NCI-H510A (cell line): Measurements from ENCODE around the gene TBC1D24.

Experiments
- DNase-seq: peaks from one replicate; lab custom pipeline; 2025; lab: John Stamatoyannopoulos, UW

TBC1D24 gene

DNA sequence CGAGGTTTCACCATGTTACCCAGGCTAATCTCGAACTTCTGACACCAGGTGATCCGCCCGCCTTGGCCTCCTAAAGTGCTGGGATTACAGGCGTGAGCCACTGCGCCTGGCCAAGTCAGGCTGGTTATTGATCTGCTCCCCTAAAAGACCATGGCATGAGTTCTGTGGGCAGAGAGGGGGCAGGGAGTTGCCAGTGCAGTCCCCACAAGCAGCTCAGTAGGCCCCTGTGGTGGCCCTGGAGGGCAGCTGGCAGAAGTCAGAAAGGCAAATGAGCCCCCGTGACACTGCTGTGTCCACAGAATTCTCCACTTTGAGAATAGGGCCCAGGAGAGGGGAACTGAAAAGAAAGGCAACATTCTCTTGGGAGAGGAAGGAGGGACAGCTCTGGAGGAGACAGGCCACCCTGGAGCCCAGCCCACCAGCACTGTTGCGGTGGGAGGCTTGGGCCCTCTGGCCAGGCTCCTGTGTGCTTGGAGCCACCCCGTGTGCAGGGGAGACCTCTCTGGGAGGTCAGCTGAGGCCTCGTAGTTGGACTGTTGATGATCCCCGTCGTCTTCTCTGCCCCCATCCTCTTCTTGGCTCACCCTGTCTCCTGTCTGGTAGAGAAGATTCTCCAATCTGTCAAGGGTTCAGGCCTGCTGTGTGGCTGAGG lies 43.2 kb downstream of the TBC1D24 start:
- DNase-seq: no peak

DNA sequence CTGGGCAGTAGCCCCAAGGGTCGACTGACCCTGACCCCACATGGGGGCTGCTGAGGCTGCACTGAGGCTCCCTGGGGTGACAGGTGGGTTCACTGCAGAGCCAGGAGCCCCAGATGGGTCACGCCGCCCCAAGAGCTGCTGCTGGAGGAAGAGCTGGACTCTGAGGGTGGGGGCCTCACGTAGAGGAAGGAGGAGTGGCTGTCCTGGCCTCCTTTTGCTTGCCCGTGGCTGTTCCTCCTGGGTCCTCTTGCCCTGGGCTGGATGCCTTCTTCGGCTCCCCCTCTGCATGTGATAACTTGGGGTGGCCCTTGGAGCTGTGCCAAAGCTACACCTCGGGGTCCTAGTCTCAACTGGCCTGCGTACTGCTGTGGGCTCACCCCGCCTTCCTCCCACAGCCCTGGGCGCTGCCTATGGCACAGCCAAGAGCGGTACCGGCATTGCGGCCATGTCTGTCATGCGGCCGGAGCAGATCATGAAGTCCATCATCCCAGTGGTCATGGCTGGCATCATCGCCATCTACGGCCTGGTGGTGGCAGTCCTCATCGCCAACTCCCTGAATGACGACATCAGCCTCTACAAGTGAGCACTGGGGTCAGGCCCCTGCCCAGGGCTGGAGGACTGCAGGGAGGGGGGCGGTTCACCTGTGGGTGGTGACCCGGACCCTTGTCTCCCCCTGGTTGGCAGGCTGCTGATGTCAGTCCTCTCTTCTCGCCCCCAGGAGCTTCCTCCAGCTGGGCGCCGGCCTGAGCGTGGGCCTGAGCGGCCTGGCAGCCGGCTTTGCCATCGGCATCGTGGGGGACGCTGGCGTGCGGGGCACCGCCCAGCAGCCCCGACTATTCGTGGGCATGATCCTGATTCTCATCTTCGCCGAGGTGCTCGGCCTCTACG lies 44.1 kb downstream of the TBC1D24 start:
- DNase-seq: no peak

DNA sequence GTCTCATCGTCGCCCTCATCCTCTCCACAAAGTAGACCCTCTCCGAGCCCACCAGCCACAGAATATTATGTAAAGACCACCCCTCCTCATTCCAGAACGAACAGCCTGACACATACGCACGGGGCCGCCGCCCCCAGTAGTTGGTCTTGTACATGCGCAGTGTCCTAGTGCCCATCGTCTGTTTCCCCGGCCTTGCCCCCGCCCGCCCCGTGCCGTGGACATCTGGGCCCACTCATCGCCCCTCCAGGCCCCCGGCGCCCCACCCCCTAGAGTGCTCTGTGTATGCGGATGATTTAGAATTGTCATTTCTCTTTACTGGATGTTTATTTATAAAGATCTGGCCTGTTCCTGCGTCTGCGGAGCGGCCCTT lies 44.8 kb downstream of the TBC1D24 start:
- DNase-seq: no peak

DNA sequence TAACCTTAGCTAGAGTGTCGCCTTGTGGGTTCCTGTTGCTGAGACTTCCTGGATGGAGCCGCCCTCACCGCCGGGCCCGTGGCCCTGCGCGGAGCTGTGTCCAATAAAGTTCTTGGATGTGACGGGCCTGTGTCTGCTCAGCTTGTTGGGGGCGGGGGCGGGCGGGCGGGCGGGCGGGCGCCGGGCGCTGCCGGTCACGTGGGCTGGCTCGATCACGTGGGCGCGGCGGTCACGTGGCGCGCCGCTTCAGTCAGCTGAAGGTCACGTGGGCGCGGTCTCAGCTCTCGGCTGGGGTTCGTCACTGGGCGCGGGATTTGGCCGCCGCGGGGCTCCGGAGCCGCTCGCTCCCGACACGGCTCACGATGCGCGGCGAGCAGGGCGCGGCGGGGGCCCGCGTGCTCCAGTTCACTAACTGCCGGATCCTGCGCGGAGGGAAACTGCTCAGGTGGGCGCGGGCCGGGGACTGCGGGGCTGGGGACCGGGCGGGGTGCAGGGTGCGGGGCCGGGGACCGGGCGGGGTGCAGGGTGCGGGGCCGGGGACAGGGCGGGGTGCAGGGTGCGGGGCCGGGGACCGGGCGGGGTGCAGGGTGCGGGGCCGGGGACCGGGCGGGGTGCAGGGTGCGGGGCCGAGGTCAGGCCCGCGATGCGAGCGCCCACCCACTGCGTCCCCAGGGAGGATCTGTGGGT lies 45.3 kb downstream of the TBC1D24 start, which contains the start of gene AMDHD2:
Gene AMDHD2, plus strand, starts transcription at position 275 of the 687 bp plus-strand sequence. Its CDS starts 88 bp downstream, at position 363.
- DNase-seq: peak; percentile 83

DNA sequence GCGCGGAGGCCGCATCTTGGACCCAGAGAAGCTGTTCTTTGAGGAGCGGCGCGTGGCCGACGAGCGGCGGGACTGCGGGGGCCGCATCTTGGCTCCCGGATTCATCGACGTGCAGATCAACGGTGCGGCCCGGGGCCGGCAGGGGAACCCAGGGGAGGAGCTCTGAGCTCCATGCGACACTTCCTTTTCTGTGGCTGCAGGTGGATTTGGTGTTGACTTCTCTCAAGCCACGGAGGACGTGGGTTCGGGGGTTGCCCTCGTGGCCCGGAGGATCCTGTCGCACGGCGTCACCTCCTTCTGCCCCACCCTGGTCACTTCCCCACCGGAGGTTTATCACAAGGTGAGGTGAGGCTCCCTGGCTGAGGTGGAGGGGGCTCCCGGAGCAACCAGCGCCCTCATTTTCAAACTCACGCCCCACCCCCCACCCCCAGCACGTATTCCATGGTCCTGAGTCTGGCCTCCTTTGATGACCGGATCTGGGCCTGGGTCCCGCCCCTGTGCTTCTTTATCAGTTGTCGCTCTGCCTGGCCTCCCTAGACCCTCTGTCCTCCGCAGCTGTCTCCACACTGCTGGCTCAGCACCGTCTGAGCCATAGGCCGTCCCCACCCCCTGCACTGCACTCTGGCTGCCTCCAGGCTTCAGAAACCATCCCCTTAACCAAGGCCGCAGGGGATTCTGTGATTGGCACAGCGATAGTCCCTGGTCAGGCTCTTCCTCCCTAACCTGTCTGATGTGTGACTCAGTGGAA lies 46.0 kb downstream of the TBC1D24 start:
- no peak for DNase-seq

DNA sequence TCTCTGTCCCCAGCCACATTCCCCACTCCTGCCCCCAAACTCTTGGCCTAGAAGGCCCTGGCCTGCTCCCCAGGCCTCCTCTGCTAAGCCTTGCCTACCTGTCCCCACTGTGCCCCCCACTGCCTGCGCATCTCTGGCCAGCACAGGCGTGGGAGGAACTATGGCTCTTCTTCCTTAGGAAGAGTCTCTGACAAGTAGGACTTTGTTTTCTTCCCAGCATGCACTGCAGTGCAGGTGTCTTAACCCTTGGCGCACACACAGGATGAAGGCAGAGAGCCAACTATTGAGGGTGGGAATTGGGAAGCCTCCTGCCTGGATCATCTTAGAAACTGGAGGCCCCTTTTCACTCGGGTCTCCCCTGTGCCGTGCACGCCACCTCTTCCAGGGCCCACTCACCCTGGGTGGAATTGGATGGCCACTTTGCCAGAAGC lies 48.9 kb downstream of the TBC1D24 start:
- DNase-seq: no peak

DNA sequence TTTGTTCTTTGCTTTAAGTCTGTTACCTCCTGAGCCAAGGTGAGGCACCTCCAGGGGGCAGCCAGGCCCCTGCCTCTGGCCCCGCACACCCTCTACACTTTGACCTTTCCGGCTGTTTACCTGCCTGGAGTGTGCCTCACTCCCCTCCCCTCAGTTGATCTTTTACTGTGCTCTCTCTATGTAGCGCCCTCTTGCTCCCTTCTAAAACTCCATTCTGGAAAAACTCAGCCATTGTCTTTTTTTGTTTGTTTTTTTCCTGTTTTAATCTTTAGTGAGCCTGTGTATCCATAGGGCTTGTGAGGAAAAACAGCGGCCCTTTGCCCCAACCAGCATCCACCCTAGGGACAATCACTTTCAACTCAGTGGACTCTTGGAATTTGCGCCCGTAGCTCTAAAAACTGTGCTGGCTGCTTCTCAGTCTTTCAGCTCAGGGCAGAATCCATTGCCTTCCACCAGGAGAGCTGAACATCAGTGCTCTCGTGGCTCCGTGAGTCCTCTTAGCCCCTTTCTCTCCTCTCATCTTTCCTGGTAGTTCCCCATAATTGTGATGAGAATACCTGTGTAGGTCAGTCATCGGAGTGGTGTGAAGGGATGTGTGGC lies 49.5 kb downstream of the TBC1D24 start:
- no peak for DNase-seq

DNA sequence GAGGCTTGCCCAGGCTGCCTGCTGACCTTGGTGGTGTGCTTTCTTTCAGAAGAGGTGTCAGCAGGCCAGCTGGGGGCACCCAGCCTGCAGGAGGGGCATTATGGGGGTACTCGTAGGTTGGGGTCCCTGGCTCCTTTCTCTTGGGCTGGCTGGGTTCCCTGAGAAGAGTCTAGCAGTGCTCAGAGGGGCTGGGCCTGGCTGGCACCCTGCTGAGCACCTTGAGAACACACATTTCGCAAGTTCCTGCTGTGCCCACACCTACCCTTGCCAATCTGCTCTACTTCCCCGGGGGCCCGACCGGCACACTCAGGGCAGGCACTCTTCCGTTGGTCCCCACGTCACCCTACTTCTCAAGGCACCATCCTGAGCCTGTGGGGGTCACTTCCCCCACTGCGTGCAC lies 51.2 kb downstream of the TBC1D24 start:
- no peak for DNase-seq

DNA sequence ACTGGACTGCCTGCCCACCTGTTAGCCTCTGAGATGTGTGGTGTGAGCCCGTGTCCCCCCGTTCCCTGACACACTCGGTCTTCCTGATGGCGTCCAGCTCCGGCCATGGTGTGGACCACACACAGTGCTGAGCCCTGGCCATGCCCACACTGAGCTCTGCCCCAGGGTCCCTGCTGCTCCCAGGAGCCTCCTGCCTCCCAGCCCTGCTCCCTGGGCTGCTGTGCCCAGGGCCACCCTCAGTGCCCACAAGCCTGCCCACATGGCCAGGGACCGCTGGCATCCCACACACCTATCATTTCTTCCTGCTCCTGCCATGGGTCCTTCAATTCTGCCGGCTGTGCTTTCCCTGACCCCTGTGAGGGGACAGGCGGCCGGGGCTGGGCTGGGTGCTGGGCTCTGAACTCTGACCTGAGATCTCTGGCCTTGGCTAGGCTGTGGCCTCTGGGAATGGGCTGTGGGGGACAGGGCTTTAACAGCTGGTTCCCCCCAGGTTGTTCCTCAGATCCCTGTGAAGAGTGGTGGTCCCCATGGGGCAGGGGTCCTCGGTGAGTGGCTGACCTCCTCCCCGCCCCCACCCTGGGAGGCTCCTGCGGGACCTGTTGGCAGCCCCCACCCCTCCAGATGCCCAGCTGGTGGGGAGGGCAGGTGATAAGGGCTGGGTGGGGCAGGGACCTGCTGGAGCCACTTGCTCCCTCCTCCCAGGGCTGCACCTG lies 52.3 kb downstream of the TBC1D24 start:
- no peak for DNase-seq

DNA sequence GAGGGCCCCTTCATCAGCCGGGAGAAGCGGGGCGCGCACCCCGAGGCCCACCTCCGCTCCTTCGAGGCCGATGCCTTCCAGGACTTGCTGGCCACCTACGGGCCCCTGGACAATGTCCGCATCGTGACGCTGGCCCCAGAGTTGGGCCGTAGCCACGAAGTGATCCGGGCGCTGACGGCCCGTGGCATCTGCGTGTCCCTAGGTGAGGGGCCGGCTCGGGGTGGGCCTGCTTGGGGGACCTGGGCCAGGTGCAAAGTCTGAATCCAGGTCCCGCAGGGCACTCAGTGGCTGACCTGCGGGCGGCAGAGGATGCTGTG lies 52.8 kb downstream of the TBC1D24 start:
- no peak for DNase-seq

DNA sequence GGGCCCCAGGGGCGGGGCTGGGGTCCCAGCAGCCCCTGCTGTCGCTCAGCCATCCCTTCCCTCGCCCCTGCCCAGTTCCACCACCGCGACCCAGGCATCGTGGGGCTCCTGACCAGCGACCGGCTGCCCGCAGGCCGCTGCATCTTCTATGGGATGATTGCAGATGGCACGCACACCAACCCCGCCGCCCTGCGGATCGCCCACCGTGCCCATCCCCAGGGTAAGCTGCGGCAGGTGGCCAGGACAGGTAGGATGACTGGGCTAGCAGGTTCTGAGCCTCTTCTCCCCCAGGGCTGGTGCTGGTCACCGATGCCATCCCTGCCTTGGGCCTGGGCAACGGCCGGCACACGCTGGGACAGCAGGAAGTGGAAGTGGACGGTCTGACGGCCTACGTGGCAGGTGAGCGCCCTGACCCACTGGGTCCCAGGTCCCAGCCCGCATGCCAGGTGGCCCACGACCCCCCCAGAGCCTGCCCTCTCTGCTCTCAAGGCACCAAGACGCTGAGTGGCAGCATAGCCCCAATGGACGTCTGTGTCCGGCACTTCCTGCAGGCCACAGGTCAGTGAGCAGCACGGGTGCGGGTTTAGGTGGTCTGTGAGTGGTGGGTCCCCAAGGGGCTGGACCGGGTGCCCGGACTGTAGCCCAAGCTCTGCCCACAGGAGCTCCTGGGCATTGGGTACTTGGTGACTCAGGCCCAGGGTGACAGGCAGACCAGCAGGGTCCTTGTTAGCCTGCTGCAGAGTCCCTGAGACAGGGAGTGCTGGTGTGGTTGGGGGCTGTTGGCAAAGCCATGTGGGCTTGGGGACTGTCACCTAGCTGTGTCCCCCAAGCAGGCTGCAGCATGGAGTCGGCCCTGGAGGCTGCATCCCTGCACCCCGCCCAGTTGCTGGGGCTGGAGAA lies 53.5 kb downstream of the TBC1D24 start:
- no peak for DNase-seq

DNA sequence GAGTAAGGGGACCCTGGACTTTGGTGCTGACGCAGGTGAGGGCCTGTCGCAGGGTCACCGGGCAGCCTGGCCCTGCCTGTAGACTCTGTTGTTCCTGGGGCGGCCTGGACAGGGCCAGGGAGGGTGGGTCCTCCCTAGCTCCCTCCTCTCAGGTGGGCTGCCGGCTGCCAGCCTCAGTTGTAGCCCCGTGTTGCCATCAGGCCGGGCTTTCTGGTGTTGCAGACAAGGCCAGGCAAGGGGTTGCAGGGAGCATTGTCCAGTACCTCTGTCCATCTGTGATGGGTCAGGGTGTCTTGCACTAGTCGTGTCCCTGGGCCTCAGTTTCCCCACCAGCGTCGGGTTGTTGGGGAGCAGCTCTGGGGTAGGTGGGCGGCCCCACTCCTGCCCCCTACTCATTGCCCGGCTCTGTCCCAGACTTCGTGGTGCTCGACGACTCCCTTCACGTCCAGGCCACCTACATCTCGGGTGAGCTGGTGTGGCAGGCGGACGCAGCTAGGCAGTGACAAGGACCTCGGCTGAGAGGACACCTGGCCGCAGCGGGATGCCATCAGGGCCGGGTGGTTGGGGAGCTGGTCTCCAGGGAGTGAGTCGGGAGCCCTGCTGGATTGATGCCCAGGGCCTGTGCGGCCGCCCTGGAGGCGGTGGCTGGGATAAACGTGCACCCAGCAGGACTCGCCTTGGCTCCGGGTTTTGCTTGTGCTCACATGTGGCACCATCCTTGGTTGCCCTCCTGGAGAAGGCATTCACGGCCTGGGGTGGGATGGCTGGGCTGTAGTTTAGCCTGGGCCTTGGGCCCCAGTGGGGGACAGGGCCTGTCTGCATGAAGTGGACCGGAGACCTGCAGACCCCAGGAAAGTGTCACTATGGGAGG lies 54.4 kb downstream of the TBC1D24 start:
- no peak for DNase-seq

DNA sequence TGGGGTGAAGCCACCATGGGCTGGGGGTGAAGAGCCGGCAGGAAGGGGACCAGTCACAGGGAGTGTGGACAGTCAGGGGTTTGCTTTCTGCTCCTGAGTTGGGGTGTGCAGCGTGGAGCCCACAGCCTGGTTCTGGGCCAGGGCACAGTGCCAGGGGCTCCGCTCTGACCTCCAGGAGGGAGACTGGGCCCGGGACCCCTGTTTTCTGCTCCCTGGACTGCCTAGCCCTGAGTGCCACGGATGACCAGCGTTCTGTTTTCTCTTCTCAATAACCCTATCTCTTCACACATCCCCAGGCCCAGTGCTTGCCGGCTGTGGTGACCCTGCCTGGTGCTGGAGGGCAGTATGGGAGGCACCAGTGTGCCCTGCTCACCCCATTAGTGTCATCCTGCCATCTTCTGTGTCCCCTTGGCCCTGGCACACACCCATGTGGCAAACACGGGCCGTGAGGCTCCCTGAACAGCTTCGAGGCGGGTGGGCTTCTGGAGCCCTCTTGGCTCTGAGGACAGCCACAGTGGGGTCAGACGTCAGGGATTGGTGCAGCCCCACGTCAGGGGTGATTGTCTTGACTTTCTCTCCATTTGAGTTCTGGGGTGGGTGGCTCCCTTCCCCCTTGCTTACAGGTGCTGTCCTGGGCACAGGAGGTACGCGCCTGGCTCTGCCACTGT lies 55.2 kb downstream of the TBC1D24 start:
- no peak for DNase-seq

DNA sequence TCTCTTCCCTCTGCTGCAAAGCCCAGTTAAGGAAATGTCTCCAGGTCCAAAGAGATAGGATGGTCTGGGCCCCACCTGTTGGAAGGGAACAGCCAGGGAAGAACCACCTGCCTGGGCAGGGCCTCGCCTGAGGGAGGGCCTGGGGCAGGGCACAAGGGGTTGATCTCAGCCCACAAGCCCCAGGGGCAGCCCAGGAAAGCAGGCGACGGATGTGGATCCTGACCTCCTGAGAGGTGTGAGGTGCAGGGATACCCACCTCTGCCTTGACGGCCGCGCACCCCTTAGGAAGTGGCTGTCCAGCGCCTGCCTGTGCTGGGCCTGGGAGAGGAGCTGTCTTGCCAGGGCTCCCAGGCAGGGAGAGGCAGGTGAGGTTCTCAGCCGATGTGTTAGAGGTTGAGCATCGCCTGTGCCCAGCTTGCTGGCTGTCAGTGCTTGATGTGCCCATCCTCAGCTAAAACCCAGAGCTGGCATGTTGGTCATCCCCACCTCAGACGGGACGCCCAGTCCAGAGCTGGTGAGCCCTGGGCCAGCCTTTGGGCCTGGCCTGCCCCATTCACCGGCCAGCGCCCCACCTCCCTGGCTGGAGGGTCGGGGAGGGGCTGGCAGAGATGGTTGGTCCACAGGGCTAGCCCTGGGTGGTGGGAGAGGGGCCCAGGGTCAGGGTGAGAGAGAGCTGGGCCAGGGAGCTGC lies 55.8 kb downstream of the TBC1D24 start:
- DNase-seq: no peak

DNA sequence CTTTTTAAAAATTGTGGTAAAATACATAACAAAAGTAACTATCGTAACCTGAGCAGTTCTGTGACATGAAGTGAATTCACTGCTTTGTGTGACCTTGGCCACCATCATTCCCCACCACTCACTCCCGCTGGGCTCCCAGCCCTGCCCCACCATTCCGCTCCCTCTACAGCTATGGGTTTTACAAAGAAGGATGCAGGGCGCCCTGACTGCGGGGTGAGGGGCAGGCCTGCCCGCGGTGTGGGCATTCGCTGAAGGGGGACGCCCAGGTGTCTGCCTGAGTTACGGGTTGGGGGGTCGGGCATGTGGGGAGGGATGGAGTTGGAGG lies 56.4 kb downstream of the TBC1D24 start, which contains the start of gene CEMP1:
Gene CEMP1, minus strand, starts transcription at position 38 of the 325 bp plus-strand sequence. CDS start 335 bp downstream, outside the sequence.
- DNase-seq: no peak

DNA sequence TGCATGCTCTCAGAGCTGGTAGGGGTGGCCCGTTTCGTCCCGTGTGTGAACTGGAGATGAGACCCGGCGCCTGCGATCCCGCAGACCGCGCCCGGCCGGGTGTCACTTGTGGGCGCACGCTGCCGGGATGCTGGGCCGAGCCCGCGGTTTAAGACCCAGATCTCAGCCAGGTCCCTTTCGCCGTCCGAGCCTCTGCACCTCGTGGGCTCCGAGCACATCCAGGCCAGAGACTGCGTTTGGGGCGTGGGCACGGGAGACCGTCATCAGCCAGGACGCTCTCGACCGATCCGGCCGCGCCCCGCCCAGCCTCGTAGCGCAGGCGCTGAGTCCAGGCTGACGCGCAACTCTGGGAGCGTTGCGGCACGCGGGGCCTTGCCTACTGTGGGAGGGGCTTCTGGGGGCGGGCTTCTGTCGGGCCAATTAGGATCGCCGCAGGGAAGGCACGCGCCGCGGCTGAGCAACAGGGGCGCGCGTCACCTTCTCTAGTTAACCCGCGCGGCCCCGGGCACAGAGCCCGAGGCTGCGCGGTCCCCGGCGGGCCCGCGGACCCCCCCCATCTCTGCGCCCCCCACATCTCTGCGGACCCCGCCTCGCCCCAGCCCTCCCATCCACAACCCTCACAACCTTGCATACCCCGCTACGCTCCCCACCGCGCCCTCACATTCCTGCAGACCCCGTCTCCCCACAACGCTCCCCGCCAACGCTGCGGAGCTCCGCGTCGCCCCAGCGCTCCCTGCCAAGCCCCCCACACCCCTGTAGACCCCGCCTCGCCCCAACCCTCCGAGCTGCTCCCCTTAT lies 57.0 kb downstream of the TBC1D24 start:
- peak; percentile 89 for DNase-seq

DNA sequence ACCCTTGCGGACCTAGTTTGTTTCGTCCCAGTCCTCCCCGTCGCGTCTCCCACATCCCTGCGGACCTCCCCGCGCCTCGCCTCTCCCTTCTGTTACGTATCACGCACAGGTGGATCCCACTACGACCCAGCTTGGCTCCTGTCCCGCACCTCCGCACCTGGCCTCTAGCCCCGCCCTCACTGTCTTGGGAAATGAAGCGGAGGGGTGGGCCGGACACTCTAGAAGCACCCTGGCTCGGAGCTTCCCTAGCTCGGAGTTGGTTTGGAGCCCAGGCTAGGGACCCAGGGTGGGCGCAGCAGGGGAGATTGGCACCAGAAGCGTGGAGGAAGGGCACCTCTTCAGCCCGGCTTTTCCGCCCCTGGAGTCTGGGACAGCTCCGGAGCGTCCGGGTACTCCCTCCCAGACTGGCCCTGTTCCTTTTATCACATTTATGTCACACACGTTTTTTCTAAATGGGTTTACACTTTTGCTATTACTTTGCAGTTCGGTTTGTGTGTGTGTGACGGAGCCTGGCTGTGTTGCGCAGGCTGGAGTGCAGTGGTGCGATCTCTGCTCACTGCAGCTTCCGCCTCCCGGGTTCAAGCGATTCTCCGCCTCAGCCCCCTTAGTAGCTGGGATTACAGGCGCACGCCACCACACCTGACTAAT lies 57.7 kb downstream of the TBC1D24 start:
- no peak for DNase-seq
